HTR-8/SVneo (cell line): ENCODE data around the gene TCFL5.

Source experiments
- DNase-seq: peaks from one replicate; pipeline ENCODE4 v3.0.0; 2011; ENCODE audit warnings: low spot score, mixed read lengths; ENCODE audit not compliant: insufficient read length
- FAIRE-seq: peaks from 2 replicates; lab custom pipeline; 2011; peaks lifted over from hg19 to GRCh38; lab: Jason Lieb, UNC

Gene TCFL5

DNA sequence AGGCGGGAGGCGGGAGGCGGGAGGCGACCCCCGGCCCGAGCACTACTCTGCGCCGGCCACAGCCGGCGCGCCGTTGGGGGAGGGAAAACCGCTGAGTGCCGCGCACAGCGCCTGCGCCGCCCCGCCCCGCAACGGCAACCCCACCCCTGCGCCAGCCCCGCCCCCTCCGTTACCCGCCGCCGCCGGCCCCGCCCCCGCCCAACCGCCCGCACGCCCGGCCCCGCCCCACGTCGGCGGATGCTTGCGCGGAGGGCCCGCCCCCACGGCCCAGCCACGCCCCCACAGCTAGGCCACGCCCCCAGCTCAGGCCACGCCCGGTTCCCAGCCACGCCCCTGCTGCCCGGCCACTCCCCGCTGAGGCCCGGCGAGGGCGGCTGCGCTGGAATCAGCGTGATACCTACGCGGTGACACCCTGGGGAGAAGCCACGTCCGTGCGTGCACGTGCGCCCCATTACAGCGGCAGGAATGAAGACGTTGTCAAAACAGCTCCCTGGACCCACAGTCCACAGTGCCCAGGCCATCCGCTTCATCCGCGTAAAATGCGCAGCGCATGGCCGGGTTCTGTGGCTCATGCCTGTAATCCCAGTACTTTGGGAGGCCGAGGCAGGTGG is at the start of gene TCFL5:
Gene TCFL5, minus strand, starts transcription at position 97 of the 611 bp plus-strand sequence. CDS start 152 bp downstream, outside the sequence.
- DNase-seq (peak; percentile 94), FAIRE-seq (peak; percentile 99)

DNA sequence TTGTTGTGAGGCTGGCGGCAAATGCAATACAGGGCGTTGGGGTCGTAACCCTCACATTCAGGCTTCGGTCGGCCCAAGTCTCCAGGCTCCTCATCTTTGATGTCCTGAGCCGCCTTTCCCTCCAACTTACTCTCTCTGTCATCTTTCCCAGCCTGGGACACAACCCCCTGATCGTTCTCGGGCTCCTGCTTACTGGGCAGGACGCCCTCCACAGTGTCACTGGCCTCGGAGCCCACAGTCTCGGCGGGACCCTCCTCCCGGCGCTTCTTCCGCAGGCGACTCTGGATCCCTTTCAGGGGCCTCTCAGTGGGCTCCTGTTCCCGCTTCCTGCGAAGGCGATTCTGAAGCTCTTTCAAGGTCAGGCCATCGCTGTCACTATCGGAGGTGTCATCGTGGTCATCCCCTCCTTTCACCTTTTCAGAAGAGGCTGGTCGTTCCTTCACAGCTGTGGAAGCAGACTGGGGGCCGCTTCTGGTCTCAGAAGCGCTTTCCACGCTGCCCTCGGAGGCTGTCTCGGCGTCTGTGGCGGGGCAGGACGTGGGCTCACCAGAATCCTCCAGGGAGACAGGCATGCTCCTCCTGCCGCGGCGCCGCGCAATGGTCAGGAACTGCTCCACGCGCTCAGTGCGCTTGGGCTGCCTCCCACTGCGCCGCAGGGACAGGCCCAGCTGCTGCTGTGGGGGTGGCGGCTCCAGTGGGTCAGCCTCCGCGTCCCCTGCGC is 49.3 kb upstream of the TCFL5 start:
- no peak for DNase-seq
- FAIRE-seq = no peak

DNA sequence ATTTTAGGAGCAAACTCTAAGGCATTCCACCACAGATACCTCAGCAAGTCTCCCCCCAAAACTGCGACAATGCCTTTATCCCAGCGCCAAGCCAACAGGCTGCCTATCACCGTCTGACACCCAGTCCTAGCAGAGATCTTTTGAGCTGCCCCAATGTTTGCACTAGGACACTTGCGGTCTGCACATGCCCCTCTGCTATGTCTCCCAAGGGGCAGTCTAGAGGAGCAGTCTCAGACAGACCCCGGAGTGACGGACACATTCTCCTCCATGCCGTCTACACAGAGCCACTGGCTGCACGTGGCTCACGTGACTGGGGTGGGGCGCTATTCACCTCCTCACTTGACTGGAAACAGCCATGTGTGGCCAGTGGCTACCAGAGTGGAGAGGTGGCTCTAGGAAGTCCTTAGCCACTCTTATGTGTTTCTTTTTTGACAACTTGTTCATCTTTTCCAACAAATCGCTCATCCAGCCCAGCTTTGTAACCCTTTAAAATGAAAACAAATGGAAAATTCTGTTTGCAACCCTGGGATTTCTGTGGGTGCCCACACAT is 48.7 kb upstream of the TCFL5 start:
- FAIRE-seq (no peak), DNase-seq (no peak)

DNA sequence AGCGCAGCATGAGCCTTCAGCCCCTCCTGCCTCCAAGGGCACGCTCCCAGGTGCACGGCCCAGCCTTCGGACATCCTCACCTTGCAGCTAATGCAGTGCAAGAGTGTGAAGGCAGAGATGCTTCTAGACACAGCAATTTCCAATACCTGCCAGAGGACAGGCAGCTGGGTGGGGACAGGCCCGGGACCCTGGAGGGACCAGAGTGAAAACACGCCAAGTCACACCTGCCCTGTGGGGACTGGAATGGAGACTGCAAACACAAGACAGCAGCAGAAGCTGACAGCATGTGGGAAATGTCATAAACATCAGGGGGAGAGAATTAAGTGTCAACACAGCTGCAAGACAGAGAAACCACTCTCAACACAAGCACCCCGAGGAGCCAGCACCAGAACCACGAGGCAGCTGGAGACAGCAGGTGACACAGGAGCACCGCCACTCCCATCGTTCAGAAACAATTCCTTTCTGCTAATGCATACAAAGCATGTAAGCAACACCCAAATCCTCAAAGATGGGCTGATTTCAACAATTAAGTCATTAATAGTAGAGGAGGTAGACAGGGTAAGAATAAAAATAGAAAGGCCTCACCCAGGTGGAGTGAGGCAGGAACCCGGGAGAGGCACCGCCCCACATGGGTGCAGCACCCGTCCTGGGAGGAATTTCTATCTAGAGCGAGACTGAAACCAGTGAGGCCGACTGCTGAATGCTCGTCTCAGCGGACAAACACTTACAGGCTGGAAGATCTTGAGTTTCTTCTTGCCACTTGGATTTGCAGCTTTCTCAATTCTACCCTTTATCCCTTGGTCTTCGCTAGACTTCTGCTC is 47.6 kb upstream of the TCFL5 start:
- FAIRE-seq (no peak), DNase-seq (no peak)

DNA sequence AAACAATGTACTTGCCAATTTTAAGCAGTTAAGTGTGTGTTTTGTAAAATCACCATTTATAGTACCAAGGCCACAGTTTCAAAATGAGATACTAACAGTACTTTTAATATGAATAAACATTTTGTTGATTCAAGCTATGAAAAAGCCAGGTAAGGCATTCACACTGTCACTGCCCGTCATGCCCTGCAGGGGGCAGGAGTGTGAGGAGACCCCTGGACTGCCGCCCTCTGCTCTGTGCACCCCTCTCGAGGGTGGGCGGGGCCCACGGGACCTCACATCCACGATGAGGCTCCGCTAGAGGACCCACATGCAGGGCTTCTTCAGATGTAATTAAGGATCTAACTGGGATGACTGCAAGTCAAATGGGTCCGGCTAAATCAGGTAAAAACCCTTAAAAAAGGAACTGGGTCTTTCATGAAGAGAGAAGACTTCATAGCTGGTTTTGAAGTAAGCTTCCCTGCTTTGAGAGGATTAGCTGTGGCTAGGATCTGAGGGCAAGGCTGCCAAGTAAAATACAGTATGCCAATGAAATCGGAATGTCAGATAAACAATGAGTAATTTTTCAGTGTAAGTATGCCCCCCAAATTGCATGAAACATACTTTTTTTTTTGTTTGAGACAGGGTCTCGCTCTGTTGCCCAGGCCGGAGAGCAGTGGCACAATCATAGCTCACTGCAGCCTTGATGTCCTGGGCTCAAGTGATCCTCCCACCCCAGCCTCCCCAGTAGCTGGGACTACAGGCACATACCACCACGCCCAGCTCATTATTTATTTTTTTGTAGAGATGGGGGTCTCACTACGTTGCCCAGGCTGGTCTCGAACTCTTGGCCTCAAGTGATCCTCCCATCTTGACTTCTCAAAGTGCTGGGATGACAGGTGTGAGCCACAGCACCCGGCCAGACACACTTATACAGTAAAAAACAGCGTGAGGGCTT is 46.0 kb upstream of the TCFL5 start:
- DNase-seq (no peak), FAIRE-seq (no peak)

DNA sequence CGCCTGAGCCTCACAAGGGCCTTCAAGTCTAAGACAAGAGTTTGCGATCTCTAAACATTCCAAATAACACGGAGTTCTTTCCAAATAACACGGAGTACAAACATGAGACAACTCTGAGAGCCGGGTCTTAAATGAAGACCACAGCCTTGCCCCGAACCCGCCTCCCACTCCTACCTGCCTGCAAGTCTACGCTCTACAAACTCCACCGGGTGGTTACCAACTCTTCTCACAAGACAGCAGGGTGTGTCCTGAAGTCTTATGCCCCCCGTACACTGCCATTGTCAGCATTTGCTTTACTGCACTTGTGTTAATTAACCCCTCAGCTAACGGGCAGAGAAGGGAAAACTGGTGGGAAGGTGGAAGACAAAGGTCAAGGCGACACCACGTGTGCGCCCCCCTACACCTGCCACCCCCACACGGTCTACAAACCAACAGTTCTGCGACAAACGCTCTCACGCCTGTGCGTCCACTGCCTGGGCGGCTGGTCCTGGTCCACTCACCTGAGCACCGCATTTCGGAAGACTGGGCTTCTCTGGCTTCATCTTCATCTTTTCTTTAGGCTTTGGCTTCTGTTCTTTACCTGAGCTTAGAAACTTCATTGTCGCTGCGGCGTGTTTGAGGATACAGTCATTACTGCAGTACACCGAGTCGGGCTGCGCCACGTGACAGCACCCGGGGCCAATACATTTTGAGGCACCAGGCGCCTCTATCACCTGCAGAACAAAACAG is 45.2 kb upstream of the TCFL5 start:
- FAIRE-seq = no peak
- DNase-seq = no peak

DNA sequence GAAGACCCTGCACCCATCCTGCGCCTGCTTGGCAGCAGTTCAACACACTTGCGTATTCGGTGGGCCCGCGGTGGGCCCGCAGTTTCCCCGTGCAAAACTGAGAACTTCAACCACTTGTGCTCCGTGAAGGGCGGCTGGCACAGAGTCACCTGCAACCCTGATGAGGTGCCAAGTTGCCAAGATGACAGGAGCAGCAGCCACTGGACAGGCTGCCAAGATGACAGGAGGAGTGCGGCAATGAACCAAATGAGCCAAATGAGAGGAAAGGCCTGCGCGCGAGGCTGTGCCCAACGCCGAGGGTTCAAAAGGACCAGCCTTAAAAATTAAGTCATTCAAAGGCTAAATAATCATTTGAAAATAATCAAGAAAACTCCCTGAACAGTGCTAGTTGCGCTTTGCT is 44.6 kb upstream of the TCFL5 start:
- FAIRE-seq (no peak), DNase-seq (no peak)

DNA sequence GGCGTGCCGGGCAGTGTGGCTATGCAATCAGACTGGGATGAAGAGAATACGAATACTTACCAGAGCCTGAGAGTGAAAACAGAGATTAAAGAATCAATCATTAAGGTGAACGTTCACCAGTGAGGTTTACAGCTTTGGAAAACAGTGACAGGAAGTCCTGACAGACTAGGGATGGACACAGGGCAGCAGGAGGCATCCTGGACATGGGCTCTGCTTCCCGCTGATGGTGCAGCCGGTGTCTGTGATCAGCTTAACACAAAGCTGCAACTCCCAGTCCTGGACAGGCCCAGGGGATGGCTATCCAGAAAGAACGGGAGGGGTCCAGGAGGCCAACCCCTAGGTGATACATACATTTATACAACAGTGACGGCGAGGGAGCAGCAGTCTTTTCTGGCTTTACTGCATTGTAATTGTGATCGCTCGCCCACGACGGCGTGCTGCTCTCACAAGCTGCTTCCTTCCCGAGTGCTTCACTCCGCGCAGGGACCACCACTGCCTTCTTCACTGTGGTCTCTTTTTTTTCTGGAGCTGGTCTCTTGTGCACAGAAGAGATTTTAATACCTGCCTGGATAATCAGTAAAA is 44.0 kb upstream of the TCFL5 start:
- FAIRE-seq (peak; percentile 9), DNase-seq (no peak)

DNA sequence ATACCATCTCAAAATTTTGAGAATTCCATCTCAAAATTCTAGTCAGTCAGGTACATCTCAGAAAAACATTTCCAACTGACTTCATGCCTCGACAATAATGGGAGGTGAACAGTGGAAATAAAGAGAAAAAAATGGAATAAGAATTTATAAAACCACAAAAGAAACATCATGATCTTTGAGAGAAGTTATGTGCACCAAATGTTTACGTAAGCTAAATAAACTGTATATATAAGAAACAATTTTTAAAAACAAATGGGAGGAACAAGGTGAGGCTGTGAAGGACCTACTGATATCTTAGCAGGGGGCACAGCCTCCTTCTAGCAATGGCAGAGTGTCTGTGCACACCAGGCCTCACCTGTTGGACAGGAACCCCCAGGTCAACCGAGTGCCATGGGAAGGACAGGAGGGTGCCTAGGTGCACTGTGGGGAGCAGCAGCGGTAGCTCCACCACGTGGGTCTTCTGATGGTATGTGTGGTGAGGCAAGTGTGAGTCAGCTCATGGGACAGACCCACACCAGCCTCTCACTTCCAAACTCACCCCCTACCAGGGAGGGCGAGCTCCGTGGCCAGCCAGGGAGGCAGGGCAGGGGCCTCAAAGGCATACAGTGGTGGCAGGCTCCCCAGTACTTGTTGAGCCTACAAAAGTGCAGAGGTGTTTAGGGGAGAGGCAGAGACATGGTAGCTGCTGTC is 41.4 kb upstream of the TCFL5 start:
- DNase-seq (no peak), FAIRE-seq (no peak)

DNA sequence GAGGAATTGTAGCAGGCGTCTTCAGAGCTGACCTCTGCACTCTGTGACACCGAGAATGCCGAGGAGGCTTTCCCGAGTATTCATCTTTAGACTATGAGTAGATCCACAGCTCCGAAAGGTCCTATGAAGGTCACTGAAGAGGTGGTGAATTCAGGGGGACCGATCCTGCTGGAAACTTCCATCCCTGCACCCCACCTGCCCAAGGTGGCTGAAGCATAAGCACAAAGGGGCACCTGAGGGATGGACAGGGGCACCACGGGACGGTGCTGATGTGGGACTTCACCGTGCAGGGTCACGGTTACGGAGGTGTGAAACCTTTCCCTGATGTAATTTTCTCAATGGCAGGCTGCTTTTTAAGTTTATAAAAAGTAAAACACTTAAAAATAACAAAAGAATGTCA is 40.3 kb upstream of the TCFL5 start:
- FAIRE-seq (no peak), DNase-seq (no peak)

DNA sequence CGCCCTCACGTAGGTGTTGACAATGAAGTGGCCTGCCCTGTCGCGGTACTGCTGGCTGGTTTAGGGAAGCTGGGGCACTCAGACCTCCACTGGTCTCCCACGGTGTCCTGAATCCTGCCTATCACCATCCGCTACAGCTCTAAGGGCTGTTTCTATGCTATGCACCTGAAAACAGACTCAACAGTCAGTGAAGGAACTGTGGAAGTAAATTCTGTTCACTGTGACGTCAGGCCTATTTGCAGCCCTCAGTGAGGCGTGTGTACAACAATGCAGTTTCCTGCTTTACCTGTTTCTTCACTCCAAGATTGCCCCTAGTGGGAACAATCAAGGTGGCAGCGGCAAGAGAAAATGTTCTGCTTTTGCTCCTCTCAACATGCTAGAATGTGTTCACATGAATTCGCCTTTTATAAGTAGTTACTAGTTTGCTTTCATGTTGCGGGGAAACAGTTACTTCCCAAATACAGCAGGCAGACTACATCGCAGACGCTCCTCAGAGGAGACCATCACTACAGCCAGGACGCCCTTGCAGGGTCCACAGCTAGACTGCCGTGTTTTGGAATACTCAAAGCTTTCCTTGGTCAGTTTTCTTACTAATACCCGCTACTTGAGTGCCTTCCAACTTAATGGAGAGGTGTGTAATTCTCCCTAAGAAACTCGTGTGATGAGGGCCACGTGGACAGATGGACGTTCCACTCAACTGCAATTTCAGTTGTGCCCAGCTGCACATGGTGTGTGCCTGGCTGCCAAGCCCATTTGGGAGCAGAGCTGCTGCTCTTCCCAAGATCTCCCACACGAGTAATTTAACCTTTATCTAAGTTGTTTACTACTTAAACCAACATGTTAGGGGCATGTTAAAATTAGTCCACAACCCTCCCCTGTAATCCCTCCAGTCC is 39.3 kb upstream of the TCFL5 start:
- FAIRE-seq (peak; percentile 13), DNase-seq (peak; percentile 53)

DNA sequence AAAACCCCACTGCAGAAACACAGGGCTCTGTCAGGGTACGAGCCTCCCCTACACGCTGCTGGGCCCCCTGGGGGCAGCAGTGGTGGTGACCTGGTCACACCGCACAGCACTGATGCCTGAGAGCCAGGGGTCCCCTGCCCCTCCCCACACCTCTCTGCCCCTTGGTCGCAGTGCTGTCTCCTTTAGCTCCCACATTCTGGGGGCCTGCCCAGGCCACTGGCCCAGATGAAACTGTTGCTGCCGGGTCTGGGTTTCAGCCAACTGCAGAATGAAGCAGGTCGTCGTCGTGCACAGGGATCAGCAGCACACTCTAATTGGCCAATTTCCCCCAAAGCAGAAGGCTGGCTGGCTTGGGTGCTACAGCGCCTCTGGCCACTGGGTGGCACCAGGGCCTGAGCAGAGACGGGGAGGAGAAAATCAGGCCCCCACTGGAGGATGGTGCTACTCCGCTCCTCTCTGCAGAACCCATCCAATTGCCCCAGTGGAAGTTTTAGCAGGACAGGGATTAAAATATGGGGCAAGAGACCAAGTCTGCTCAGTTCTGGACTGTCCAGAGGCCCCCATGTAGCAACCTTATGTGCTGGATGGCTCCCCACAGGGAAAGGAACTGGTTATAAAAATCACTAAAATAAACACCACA is 38.5 kb upstream of the TCFL5 start:
- FAIRE-seq (peak; percentile 94), DNase-seq (peak; percentile 98)

DNA sequence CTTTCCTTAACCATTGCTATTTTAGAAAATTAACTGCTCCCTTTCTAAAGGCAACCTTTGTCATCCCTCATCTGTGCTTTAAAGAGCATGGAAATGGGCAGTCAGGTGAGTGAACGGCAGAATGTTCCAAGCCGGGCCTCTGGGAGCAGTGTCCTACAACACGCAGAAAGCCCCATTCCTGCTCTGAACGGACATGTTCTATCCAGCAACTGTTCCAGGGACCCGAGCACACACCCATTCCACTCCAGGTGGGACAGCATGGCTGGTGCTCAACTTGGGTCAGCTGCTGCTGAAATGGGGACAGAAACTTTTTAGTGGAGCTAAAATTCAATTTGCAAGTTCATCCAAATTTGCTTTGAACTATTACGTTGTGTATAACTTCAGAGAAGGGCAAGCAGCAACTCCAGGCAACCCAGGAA is 38.0 kb upstream of the TCFL5 start:
- no peak for DNase-seq
- no peak for FAIRE-seq

DNA sequence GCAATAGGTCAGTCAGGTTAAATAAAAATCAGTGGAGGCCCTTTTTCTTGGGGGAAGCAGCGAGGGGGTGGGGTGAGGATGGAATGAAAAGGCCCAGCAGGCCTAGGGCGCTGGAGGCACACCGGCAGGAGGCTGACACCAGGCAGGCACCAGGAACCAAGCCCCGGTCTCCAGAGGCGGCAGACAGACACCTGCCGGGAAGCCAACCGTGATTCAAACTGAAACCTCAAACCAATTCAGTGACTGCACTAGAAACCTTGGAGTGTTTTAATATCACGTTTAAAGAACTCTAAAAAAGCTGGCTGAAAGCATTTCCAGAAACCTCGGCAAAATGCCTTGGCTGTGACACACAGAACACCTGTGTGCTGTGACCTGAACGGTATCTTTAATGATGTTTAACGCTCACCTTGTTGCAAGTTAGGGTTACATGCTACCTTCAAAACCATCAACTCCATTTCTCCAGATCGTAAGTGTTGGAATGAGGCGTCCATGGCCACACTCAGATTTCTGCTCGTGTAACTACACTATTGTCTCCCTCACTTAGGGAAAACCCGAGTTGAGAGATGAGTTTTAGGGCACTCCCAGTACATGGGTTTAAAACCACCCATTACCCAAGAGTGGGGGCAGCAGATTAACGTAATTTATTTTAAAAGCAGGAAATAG is 37.5 kb upstream of the TCFL5 start:
- FAIRE-seq (no peak), DNase-seq (no peak)

DNA sequence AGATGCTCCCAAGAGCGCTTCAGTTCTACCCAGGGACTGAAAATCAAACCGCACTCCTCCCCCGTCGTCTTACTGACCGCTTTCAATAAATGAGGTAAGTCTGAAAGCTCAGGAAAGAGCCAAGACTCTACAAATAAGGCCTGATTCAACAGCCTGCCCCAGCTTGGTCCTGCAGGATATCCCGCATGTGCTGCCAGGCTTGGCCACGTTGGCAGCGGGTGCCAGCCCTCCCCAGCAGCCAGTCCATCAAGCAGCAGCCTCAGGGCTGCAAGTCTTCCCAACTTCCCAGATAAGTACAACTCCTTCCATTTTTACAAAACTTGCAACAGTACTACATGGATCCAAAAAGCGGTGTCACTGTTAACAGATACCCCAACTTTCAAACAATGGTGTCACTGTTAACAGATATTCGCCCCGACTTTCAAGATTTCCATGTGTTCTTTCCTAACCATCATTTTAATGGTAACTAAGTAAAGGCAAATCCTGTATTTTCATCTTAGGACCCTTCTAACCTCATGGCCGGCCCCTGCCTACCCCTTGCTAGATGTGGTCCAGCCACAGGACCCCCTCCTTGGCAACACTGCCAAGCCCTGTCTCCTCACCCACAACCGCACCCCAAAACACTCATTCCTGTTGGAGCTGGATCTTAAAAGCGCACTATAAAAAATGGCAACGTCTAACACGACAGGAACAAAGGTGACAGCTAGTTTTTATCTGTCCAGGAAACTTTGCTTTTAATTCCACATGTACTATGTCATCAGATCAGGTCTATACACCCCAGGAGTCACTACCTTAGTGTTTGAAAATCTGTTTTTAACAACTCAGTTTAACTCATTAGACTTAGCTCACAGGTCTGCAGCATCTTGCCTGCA is 36.7 kb upstream of the TCFL5 start:
- FAIRE-seq (no peak), DNase-seq (no peak)
